Fibroblast of lung (primary cell): ENCODE data around the gene SMIM36. TPM values are rescaled to one million over a fixed set of nuclear protein-coding genes. Genes with fewer than 3 reads are reported as not detected.

ENCODE experiments used
- DNase-seq, 2 donors: peaks; one replicate each; pipeline versions ENCODE4 v3.0.0 to v3.0.0-alpha.2; 2010; ENCODE audit warnings: low read depth in 2 of 2
- H2AFZ ChIP-seq: 2 replicates; pipeline ENCODE4 v1.5.1; 2012; ENCODE audit warnings: low read length, control low read depth, inconsistent platforms
- H3K27ac ChIP-seq: 2 replicates; pipeline ENCODE4 v1.5.1; 2011; ENCODE audit warnings: low read length, control low read depth; ENCODE audit not compliant: insufficient read depth
- H3K27me3 ChIP-seq: 2 replicates; pipeline ENCODE4 v1.5.1; 2011; ENCODE audit warnings: mild to moderate bottlenecking, low read length; ENCODE audit not compliant: control insufficient read depth, insufficient read depth
- H3K36me3 ChIP-seq: 2 replicates; pipeline ENCODE4 v1.5.1; 2011; ENCODE audit warnings: low read length; ENCODE audit not compliant: control insufficient read depth, insufficient read depth
- H3K4me1 ChIP-seq: 2 replicates; pipeline ENCODE4 v1.5.1; 2011; ENCODE audit warnings: low read length; ENCODE audit not compliant: control insufficient read depth, insufficient read depth; ENCODE audit errors: extremely low read depth
- H3K4me2 ChIP-seq: 2 replicates; pipeline ENCODE4 v1.5.1; 2011; ENCODE audit warnings: low read length, control low read depth; ENCODE audit not compliant: insufficient read depth; ENCODE audit errors: extremely low read depth
- H3K4me3 ChIP-seq, 4 experiments: fragments of 200-600 bp in 1 of 4; sonication (generic) in 1 of 4; replicated peaks in 1 of 4; 2 replicates each; pipeline ENCODE4 v1.5.1; 2011 to 2016; ENCODE audit warnings: low read length in 4 of 4, low read depth in 3 of 4, mild to moderate bottlenecking in 3 of 4, control low read depth in 2 of 4, inconsistent platforms in 1 of 4, mixed read lengths in 1 of 4; ENCODE audit not compliant: insufficient read depth in 1 of 4; ENCODE audit errors: control extremely low read depth in 1 of 4
- H3K79me2 ChIP-seq: 2 replicates; pipeline ENCODE4 v1.5.1; 2012; ENCODE audit warnings: mild to moderate bottlenecking, low read length, inconsistent platforms; ENCODE audit not compliant: control insufficient read depth, insufficient read depth
- H3K9ac ChIP-seq: 2 replicates; pipeline ENCODE4 v1.5.1; 2011; ENCODE audit warnings: mild to moderate bottlenecking, low read length, control low read depth; ENCODE audit not compliant: insufficient read depth
- H3K9me3 ChIP-seq: 2 replicates; pipeline ENCODE4 v1.5.1; 2012; ENCODE audit warnings: low read depth, low read length; ENCODE audit not compliant: control insufficient read depth, insufficient read depth
- H4K20me1 ChIP-seq: 2 replicates; pipeline ENCODE4 v1.5.1; 2011; ENCODE audit warnings: low read length; ENCODE audit not compliant: control insufficient read depth, insufficient read depth; ENCODE audit errors: extremely low read depth
- CTCF ChIP-seq, 2 donors: IDR thresholded peaks in 1 of 2; conservative IDR thresholded peaks in 1 of 2; 1 replicate in 1 of 2; 2 replicates in 1 of 2; pipeline ENCODE4 v1.5.1; 2011 to 2012; ENCODE audit warnings: low read length in 2 of 2, control low read depth in 1 of 2, inconsistent platforms in 1 of 2, low read depth in 1 of 2, mild to moderate bottlenecking in 1 of 2
- EZH2 ChIP-seq: IDR thresholded peaks from 2 replicates; pipeline ENCODE4 v1.5.1; 2012; ENCODE audit warnings: low read length, control low read depth, mild to moderate bottlenecking; ENCODE audit errors: missing control alignments
- polyA plus RNA-seq, 2 donors: library from polyadenylated mRNA; depleted of rRNA in 1 of 2; stranded (reverse) in 1 of 2; unstranded in 1 of 2; fragments of >200 nt; gene quantifications; 2 replicates each; pipeline ENCODE4 v1.2.1, GENCODE V29; 2011 to 2012; ENCODE audit warnings: missing spikeins in 1 of 2
- total RNA-seq: library from RNA; depleted of rRNA; stranded (reverse); fragments of >200 nt; gene quantifications from 2 replicates; pipeline ENCODE4 v1.2.1, GENCODE V29; 2014

Gene SMIM36
- total and polyA plus RNA-seq, 2 donors (not counting 1 experiment from before 2014, with no cell fraction given) = not detected

DNA sequence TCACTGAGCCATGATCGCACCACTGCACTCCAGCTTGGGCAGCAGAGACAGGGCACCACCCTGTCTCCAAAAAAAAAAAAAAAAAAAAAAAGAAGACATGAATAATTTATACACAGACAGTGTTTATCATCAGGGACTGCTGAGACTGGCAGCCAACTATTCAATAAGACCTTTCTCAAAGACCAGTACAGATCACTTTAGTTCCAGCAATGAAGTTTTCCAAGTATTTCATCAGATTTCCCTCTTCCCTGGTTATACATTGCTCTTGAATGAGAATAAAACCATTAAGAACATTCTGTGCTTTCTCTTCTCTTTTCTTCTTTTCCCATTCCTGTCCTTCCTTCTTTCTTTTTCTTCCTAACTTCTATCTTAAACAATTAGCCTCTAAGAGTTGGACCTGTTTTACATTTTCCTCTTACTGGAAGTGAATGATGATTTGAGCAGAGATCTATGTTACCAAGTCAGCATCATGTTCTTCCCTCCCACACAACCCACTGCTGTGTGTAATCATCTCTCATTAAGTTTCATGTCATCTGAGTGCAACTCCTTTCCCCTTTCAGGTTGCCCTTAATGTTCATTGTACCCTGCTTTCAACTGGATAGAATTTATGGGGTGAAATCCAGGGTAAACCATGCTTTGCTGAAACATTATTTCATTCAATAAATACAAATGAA is 35.9 kb upstream of the SMIM36 start:
- H3K9me3 ChIP-seq = no peaks in the 10 kb centered on the region
- no peaks in the 10 kb centered on the region for H3K79me2 ChIP-seq
- no peak overlapping the region for H3K4me2 ChIP-seq
- no peaks in the 10 kb centered on the region for H3K27me3 ChIP-seq
- TF ChIP-seq EZH2 (no peak), CTCF (conservative IDR thresholded peaks at IDR 0.05 in 1 of 2, IDR thresholded peaks at IDR 0.05 in 1 of 2; ENCODE audit: low read depth in 1 of 2, low read length in 2 of 2) (no peak)
- no peak overlapping the region for H3K9ac ChIP-seq
- no peaks in the 10 kb centered on the region for H3K36me3 ChIP-seq
- peak; percentile 54 to 70 for DNase-seq
- no peaks in the 10 kb centered on the region for H4K20me1 ChIP-seq
- H3K4me1 ChIP-seq = no peaks in the 10 kb centered on the region
- no peak overlapping the region for H3K4me3 ChIP-seq
- H3K27ac ChIP-seq = no peak overlapping the region
- no peak overlapping the region for H2AFZ ChIP-seq

GRCh38 chr17:55546481-55546880 is 35.2 kb upstream of the SMIM36 start:
- Histone ChIP-seq H4K20me1 (no peaks in the 10 kb centered on the region), H3K4me1 (no peaks in the 10 kb centered on the region), H3K4me2 (no peak overlapping the region), H3K27ac (no peak overlapping the region), H3K79me2 (no peaks in the 10 kb centered on the region), H3K36me3 (no peaks in the 10 kb centered on the region), H3K9me3 (no peaks in the 10 kb centered on the region), H2AFZ (no peak overlapping the region), H3K27me3 (no peaks in the 10 kb centered on the region), H3K4me3 (no peak overlapping the region), H3K9ac (no peak overlapping the region)
- DNase-seq = no peak
- TF ChIP-seq CTCF (conservative IDR thresholded peaks at IDR 0.05 in 1 of 2, IDR thresholded peaks at IDR 0.05 in 1 of 2; ENCODE audit: low read depth in 1 of 2, low read length in 2 of 2) = no peak
- no peak for TF ChIP-seq EZH2

GRCh38 chr17:55545806-55546205 is 34.6 kb upstream of the SMIM36 start:
- no peak for TF ChIP-seq CTCF (conservative IDR thresholded peaks at IDR 0.05 in 1 of 2, IDR thresholded peaks at IDR 0.05 in 1 of 2; ENCODE audit: low read depth in 1 of 2, low read length in 2 of 2)
- TF ChIP-seq EZH2 = no peak
- no peak overlapping the region for H3K4me2 ChIP-seq
- H3K27me3 ChIP-seq = no peaks in the 10 kb centered on the region
- H3K27ac ChIP-seq = no peak overlapping the region
- no peaks in the 10 kb centered on the region for H3K9me3 ChIP-seq
- no peaks in the 10 kb centered on the region for H3K79me2 ChIP-seq
- H3K9ac ChIP-seq = no peak overlapping the region
- H2AFZ ChIP-seq = no peak overlapping the region
- H3K4me1 ChIP-seq = no peaks in the 10 kb centered on the region
- DNase-seq = no peak
- no peaks in the 10 kb centered on the region for H3K36me3 ChIP-seq
- H4K20me1 ChIP-seq = no peaks in the 10 kb centered on the region
- no peak overlapping the region for H3K4me3 ChIP-seq
